OCI-LY7 (cell line): ENCODE results near the gene CNOT6.

Experiments
- EZH2phosphoT487 ChIP-seq: fragments of 200-600 bp; sonication (generic); IDR thresholded peaks from 2 replicates; pipeline ENCODE4 v1.6.1; 2018; ENCODE audit warnings: low read depth, borderline replicate concordance, mild to moderate bottlenecking, mixed run types, antibody characterized with exemption, low read length, moderate library complexity, mixed read lengths
- TF ChIP-seq, protein P1 (sequence below): fragments of 200-600 bp; sonication (generic); conservative IDR thresholded peaks from 2 replicates; pipeline ENCODE4 v1.5.1; 2014; ENCODE audit warnings: mild to moderate bottlenecking, antibody characterized with exemption, low read length, moderate library complexity, mixed read lengths

DNA sequence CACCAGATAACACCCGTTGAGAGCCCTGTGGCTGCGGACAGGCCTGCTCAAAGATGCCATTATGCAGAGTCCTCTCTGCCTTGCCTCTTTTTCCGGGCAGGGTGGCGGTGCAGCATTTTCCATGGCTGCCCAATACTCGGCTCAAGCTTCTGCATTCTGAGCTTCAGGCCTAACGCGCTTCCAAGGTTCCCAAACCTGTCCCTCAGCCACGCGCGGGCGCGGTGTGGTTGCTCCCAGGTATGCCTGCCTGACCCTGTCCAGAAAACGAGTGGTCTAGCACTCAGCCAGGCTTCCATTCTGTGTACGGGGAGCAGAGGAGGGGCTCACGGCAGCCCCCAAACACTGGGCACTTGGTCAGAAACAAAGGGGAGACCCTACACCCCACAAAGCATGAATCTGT lies 27.9 kb upstream of the CNOT6 start:
- TF ChIP-seq, protein P1, sequence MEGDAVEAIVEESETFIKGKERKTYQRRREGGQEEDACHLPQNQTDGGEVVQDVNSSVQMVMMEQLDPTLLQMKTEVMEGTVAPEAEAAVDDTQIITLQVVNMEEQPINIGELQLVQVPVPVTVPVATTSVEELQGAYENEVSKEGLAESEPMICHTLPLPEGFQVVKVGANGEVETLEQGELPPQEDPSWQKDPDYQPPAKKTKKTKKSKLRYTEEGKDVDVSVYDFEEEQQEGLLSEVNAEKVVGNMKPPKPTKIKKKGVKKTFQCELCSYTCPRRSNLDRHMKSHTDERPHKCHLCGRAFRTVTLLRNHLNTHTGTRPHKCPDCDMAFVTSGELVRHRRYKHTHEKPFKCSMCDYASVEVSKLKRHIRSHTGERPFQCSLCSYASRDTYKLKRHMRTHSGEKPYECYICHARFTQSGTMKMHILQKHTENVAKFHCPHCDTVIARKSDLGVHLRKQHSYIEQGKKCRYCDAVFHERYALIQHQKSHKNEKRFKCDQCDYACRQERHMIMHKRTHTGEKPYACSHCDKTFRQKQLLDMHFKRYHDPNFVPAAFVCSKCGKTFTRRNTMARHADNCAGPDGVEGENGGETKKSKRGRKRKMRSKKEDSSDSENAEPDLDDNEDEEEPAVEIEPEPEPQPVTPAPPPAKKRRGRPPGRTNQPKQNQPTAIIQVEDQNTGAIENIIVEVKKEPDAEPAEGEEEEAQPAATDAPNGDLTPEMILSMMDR: no peak
- TF ChIP-seq EZH2phosphoT487: no peak
